GM18498 (cell line): ENCODE data around the gene CLTC.
"Not testable (repeated sequence)": the region's sequence is repeated elsewhere in the genome, so short reads cannot be mapped to it uniquely, and the experiment has no call there.

Experiments
- ATAC-seq: cut with Tn5 transposase; IDR thresholded peaks from one replicate; pipeline ENCODE4 v1.9.1; 2021; ENCODE audit warnings: mild to moderate bottlenecking, moderate library complexity; ENCODE audit not compliant: unreplicated experiment

Gene CLTC

DNA sequence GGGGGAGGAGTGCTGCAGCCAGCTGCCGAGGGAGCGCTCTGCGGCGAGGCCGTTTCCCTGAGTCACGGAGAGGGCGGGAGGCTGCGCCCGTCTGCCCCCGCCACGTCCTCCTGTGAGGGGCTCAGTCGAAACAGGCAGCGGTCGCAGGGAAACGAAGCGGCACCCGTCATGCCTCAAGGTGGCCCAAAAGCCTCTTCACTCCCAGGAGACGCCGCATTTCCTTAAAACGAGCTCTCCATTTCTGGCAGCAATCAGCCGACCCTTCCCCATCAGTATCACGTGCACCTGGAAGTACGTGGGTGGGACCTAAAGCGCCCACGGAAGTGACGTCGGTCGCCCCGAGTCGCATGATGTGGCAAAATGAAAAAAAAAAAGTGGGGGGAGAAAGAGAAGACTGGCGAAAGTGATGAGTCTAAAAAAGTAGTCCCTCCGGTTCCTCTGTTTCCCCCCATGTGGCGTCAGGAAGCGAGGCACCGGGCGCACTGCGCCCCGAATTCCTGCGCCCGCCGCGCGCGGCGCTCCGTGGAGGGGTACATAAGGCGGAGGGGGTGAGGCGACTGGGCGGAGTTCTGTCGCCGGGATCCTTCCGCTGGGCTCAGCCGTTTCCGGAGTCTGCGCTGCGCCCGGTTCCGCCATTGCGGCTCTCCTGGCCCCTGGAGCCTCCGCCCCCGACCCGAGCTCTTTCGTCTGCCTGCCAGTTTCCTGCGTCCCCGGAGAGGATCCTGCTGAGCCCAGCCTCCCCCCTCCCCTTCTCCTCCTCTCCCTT lies at the start of gene CLTC:
CLTC (plus strand) TSS at position 598 of the 766 bp plus-strand sequence. CDS start 237 bp downstream, outside the sequence.
- ATAC-seq: peak; percentile 77

DNA sequence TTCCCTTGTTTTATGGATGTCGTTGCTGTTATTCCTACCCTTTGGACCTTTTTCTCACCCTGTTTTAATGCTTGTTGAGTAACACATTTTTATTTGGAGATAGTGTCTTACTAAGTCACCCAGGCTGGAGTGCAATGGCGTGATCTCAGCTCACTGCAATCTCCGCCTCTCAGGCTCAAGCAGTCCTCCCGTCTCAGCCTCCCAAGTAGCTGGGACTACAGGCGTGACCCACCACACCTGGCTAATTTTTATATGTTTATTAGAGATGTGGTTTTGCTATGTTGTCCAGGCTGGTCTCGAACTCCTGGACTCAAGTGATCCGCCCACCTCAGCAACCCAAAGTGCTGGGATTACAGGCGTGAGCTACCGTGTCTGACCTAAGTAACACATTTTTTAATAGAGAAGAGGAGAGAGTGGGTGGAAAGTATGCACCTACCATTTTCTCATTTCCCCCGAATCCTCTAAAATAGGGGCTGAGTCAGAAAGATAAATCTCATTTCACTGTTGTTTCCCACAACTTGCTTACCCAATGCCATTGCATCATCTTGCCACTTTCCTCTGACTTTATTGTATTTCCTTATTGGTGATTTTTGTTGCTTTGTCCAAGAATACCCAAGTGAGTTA lies 47.3 kb upstream of the CLTC start:
- ATAC-seq: no peak

DNA sequence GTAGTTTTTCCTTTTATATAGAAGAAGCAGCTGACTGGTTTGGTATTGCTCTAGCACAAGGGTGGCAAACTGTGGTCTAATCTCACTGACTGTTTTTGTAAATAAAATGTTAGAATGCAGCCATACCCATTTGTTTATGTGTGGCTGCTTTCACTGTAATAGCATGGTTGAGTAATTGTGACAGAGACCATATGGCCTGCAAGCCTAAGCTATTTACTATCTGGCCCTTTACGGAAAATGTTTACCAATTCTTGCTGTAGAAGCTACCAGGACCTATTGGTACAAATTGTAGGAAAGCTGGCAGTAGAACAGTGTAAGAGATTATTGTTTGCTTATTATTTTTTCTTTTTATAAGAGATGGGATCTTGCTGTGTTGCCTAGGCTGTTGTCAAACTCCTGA lies 35.5 kb upstream of the CLTC start:
- not testable (repeated sequence) for ATAC-seq

DNA sequence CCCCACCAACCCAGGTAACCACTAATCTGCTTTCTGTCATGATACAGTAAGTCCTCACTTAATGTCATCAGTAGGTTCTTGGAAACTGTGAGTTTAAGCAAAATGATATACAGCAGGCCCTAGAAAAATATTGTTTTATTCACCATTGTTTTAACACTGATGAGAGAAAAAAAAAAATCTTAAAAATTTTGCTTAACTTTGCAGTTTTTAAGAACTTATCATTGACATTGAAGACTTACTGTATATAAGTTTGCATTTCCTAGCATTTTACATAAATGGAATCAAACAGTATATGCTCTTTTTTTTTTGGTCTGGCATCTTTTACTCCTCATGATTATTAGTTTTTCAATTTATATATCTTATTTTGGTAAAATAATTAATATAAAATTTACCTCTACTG lies 19.5 kb upstream of the CLTC start:
- no peak for ATAC-seq

DNA sequence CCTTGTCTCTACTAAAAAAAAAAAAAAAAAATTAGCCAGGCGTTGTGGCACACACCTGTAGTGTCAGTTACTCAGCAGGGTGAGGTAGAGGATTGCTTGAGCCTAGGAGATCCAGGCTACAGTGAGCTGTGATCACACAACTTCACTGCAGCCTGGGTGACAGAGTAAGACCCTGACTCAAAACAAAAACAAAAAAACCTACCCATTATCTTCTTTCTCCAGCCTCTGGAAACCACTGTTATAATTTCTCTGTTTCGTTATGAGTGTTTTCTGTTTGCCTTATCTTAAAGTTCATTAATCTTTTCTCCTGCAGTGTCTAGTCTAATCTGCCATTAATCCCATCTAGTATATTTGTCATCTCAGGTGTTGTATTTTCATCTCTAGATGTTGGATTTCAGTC lies 18.6 kb upstream of the CLTC start:
- no peak for ATAC-seq

DNA sequence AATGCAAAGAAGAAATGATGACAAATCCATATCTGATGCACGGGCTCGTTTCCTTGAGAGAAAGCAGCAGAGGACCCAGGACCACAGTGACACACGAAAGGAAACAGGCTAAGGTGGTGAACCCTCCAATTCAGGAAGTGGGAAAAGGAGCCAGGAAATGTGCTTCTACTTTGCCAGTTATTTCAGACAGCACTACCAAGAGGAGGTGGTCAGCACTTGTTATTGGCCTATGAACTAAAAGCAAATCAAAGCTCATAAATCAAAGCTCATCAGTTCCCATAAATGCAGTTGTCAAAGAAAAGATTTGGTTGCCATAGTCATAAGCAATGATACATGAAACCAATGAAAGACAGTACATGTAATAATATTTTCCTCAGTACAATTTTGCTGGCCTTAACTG lies 12.6 kb upstream of the CLTC start:
- ATAC-seq: no peak

DNA sequence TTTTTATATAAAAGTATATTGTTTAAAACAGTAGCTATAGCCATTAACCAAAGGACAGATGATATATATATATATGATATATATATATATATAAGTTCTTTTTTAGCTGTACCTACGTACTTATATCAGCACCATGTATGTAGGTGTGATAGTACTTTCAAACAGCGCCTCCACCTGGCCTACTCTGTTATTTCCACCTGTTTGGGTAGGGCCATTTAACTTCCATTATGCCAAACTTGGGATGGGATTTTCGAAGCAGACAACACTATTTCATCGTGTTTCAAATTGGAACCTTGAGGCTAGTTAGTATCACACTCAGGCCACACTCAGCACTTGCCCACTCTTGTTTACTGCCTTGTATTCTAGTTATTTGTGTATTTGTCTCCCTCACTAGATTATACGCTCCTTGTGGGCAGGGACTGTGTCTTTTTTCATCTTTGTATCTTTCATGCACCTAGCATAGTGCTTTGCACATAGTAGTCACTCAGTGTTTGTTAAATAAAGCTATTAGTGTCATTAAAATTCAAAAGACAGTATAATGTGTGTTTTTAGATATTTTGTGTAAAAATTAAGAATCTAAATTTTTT lies 11.8 kb upstream of the CLTC start:
- no peak for ATAC-seq

DNA sequence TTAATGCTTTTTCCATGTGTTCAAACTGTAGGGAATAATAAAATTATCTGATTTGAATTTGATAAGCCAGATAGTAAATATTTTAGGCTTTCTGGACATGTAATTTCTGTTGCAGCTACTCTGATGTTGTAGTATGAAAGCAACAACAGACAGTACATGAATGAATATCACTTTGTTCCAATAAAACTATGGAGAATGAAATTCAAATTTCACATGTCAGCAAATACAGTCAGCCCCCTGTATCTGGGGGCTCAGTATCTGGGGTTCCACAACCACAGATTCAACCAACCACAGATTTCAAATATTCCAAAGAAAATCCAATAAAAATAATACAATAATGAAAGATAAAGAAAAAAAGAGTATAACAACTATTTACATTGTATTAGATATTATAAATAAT lies 8.2 kb upstream of the CLTC start:
- no peak for ATAC-seq

DNA sequence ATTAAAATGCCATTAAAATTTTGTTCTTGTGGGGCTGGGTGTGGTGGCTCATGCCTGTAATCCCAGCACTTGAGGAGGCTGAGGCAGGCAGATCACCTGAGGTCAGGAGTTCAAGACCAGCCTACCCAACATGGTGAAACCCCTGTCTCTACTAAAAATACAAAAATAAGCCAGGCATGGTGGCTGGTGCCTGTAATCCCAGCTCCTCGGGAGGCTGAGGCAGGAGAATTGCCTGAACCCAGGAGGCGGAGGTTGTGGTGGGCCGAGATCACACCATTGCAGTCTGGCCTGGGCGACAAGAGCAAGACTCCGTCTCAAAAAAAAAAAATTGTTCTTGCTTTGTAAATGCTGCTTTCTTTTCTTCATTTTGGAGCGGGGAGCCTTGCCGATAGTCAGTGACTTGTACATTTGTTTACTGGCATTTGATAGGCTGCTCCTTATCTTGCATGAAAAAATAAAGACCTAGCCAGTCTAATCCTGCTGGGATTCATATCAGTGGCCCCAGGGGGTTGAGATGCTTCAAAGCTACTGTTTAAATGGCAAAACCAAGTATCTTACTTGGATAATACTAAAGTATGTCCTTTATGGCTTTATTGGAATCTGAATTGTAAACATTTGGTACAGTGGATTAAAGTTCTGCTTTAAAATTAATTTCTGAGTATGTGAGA lies 3.3 kb upstream of the CLTC start:
- no peak for ATAC-seq

DNA sequence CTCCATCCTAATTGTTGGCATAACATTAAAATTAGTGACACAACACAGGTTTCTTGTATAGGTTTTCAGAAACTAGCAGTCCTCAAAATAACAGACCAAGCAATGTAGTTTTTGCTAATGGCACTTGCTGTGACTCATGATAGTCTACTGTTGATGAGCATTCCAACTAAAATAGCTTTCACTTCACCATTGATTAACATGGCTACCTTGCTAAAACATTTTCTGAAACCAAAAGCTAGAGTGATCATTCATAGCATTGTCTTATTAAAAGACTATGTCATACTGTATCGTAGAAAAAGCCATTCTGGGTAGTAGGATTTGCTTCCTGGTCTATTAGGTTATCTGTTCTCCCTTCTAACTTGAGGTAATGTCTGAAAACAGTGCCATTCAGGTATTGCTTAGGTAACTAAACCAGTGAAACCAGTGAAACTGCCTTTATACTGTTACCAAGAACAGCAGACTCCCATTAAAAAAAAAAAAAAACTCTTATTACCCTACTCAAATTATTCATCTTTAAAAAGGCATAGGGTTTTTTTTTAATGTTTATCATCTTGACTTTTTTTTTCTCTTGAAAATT lies 2.5 kb upstream of the CLTC start:
- no peak for ATAC-seq

DNA sequence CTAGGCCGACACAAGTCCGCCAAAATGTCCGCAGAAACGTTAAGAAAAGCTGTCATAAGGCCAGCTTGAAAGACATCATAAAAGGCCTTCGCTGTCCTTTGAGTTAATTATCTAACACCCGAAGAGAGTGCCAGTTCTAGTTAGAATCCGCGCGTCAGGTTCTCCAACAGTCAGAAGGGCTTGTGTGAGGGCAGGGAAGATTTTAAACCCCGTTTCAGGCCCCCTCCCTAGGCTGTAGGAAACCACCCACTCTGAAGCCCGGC lies 729 bp upstream of the CLTC start:
- no peak for ATAC-seq

DNA sequence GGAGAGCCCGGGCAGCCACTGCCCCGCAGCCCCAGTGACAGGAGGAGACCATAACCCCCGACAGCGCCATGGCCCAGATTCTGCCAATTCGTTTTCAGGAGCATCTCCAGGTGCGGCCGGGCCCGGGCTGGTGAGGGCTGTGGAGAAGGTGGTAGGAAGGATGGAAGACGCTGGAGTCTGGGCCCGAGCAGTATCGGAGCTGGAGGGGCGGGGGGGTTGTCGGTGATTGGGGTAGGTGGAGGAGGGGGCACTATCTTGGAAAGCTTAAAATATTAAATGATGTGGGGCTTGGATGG lies 317 bp downstream of the CLTC start:
- ATAC-seq: peak; percentile 7

DNA sequence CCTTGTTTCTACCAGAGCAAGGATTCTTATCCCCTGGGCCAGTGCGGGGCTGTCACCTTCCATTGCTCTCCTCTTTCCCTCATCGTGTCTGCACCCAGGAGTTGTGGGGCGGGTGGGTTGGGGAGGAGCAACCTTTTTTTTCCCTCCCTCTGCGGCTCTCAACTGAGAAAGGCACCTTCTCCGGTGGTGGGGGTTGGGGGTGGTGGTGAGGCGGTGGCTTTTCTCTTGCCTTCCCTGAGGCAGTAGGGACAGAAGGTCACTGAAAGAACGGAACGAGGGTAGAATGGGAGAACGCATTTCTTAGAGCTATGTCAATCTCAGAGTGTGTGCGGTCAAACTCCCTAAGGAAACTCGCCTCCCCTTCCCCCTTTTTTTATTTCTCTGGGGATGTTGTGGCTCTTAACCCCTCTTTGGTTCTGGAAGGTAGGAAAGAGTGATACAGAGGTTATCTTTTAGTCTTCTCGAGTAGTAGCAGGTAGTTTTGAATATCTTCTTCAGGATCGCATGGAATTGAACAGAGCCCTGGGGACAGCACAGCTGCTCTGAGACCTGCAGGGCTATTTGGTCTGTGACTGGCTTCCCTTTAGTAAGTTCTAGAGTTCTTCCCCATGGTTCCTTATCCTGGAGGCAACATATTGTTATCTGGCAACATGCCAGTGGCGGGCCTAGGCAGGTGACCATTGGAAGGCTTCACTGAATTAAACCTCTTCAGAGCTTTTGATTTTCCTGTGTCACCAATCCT lies 994 bp downstream of the CLTC start:
- no peak for ATAC-seq

DNA sequence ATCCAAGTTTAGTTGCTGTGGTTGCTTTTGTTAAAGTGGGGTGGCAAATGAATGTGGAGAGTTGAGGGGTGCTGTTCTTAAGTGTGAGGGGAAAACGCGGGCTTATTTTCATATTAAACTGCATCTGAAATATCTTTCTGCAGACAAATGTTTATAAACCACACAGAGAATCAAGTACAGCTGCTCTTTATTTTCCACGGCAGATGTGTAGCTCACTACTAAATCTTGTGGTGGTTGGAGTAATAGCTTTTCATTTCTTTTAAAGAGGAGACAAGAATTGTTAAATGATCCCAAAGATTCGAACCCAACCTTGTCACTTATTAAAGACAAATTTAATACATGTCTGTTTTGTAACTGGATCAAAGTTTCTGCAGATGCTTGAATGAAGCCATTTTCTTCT lies 2.1 kb downstream of the CLTC start:
- ATAC-seq: no peak

DNA sequence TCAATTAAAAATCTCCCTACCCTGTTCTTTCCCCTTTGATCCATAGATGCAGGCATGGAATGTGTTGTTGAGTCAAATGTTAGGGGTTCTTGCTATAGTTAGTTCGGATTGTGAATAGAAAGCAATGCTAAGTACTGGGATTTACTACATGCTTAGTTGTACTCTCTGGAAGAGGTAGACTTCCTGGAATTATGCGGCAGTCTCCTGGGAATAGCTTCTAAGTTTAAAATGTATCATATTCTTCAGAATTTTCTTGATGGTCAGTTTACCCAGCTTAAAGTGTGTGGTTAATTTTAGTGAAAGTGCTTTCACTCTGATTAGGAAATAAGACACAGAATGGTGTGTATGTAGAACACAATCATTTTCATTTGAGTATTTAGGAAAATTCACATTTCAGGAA lies 3.5 kb downstream of the CLTC start:
- ATAC-seq: no peak

DNA sequence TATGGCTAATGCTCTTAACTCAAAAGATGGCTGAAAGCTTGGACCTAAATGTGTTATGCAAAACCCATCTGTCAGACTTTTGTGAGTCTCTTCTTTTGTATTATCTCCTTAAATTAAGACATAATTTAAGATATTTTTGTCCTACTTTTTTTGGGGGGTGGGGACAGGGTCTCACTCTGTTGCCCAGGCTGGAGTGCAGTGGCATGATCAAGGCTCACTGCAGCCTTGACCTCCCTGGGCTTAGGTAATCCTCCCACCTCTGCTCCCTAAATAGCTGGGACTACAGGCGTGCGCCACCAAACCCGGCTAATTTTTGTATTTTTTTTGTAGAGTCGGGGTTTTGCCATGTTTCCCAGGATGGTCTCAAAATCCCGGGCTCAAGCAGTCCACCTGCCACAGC lies 7.1 kb downstream of the CLTC start:
- no peak for ATAC-seq

DNA sequence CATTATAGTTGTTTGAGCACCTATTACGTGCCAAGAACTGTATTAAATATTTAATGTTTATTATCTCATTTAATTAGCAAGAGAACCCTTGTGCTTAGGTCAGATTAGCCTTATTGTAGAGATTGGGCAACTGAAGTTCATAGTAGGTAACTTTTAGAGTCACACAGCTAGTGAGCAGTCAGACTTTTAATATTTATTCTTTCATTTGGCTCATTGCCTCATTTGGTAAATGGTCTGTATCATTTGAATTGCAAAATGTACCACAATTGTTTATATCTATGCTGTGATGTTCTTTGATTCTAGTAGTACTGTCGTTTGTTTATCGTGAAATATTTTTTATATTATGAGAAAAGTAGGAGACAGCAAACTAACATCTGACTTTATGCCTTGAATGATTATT lies 7.6 kb downstream of the CLTC start:
- ATAC-seq: no peak

DNA sequence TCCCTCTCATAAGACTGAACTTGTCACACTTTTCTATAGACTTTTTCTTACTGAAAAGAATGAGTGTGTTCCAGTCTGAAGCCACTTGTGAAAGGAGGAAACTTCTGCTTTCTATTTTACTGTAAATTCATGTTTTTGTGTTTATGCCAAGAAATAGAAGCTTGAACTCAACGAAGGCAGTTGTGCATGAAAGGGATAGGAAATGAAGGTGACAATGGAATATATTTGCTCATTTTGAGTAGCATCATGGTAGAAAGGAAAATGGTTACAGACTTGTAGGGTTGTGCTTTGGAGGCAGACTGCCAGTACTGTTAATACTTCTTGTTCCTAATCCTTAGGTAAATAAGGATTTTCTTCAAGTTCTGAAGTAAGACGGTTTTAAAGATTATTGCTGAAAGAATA lies 8.1 kb downstream of the CLTC start:
- ATAC-seq: no peak

DNA sequence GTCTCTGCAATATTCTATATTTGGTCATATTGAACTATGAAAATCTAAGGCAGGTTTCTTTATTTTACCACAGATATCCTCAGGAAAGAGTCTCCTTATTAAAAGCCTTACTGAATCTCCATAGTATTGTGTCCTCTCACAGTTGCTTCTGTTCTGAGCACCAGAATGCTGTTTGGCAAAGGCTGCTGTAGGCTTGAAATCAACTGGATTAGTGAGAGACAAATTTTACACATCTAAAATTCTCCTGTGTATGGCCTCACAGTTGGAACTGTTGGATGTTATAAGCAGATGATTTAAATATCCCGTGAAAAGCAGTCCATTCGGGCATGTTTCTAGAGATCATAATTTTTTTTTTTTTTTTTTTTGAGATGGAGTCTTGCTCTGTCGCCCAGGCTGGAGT lies 9.5 kb downstream of the CLTC start:
- no peak for ATAC-seq

DNA sequence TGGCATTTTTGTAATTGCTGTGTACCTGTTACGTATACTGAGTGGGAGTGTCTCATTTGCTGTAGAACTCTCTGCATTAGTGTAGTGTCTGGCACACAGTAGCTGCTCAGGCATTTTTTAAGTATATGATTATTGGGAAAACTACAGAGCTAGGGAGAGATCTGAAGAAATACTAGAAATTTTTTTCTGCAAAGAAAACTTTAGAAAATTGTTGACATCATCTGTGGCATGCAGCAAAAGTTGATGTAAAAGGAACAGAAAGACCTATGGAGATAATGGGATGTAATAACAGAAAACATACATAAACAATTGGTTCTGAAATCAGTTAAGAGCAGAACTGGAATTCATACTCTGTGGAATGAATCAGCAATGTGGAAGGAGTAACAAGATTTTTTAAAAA lies 11.6 kb downstream of the CLTC start:
- ATAC-seq: no peak

DNA sequence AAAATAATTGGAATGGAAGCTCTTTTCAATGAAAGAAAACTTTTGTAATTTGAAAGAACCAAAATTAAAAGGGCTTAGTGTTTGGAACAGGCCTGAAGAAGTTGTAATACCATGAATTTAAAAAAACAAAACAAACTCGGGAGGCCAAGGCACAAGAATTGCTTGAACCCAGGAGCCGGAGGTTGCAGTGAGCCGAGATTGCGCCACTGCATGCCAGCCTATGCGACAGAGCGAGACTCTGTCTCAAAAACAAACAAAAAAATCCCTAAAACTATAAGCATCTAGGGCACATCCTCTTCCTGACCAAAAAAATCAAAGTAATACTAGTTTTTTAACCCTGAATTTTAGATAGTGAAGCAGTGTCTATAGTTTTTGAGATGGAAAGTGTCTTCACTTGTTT lies 12.7 kb downstream of the CLTC start:
- ATAC-seq: no peak
